Anterior cingulate cortex (tissue), 58 donors: Measurements from ENCODE around the gene RUNX1.

Experiments
- DNase-seq, 58 donors: peaks; one replicate each; lab custom pipeline; 2025; lab: John Stamatoyannopoulos, UW

Gene RUNX1

DNA sequence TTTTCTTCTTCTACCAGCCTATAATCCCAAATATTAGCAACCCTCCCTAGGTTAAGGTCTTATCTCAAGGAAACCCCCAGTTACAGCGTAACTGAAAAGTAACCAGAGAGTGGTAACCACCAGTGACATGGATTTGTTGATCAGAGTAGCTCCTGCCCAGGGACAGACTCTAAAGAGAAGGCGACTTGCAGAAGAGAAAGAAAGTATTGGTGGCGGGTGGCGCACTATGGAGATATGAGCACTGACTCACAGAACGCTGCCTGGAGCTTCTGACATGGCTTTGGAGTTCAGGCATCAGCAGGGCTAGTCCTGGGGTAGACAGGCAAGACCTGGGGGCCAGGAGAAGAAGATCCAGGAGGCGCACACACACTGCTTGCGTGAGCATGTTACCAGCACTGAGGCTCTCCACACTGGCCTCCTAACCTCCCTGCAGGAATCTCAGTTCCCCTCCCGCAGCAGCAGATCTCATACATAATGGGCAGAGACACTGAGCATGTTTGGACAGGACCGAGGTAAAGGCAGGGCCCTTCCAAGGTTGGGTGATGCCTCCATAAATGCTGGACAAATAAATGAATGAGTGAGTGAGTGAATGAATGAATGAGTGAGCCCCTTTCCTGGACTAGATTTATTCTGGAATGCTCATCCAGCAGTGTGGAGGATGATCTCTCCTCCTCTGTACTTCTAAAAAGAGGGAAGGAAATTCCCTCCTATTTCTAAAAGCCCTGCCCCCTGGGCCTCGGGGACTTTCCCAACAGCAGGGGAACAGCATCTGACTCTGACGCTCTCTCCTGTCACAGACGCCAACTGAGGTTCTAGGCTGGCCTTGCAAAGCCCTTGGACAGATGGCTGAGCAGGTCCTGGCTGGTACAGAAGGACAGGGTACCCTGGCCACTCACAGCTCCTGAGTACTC lies 204.8 kb downstream of the RUNX1 start:
- DNase-seq: peak in 2 of 58 donors; percentile 1 to 3

- no peak for DNase-seq
Observed at GRCh38 chr21:34843562-34843961, 205.5 kb downstream of the RUNX1 start.

DNA sequence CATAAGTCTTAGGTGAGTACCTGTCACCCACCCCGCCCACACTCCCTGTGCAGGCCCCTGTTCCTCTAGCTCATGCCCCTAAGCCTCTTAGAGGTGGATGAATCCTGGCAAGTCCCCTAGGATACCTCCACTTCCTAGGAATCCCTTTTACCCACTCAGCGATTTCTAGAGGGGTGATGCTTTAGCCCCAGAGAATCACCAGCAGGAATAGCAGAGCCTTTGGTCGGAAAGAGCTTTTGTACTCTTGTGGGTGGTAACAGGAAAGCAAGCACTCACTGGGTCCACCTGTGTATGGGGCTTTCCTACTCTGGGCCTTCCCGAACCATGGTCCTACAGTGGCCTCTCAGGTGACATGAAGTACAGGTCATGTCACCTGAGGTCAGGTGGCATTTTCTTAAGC lies 207.9 kb downstream of the RUNX1 start:
- DNase-seq: no peak

GRCh38 chr21:34840693-34841092 lies 208.4 kb downstream of the RUNX1 start:
- no peak for DNase-seq

- DNase-seq: no peak
Observed at GRCh38 chr21:34838956-34839820, 209.9 kb downstream of the RUNX1 start.

GRCh38 chr21:34836933-34837505 lies 212.1 kb downstream of the RUNX1 start:
- no peak for DNase-seq

- peak in 21 of 58 donors; percentile 2 to 47 (median 14) for DNase-seq
Observed at GRCh38 chr21:34836103-34836932, 212.8 kb downstream of the RUNX1 start.

GRCh38 chr21:34835526-34835925 lies 213.6 kb downstream of the RUNX1 start:
- DNase-seq: peak in 2 of 58 donors; percentile 2 to 8

GRCh38 chr21:34834852-34835501 lies 214.1 kb downstream of the RUNX1 start:
- no peak for DNase-seq

DNA sequence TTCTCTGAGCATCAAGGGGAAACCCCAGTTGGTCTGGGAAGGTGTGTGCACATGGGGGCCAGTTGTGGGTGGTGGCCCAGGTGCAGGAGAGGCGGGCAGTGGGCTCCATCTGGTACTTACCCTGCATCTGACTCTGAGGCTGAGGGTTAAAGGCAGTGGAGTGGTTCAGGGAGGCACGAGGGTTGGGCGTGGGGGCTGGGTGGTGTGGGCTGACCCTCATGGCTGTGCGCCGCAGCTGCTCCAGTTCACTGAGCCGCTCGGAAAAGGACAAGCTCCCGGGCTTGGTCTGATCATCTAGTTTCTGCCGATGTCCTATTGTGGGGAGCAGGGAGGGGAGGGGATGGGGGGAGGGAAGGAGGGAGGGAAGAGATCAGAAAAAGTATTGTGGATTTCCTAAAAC lies 214.8 kb downstream of the RUNX1 start:
- no peak for DNase-seq

GRCh38 chr21:34833465-34833864 lies 215.6 kb downstream of the RUNX1 start:
- DNase-seq: no peak

DNA sequence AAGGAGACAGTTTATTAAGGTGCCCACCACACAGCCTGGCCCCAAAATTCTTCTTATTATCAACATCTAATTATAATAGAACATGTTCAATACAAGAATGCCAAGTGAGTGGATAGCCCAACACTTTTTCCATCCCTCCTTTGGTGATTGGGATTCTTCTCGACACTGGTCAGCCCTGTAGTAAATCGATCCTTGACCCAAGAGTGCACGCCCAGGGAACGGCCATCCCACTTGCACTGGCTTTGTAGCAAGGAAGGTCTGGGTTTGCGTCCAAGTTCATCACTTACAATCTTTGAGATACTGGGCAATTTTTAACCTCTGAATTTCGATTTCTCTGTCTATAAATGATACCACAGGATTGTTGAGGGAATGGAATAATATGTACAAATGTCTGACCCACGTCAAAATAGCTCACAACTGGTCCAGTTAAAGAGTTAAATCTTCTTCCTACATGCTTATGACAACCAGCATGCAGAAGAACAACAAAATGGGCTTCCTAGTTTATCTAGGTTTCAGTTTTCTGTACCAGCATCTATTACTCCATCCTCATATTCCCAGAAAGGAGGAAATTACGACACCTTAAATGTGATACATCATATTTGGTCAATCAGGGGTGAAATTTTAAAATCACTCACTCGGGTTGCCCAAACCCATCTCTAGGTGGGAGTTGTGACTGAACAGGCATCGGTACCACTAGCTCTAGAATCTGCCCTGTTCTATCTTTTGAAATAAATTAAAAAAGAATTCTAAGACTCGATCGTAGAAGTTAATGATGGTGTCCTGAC lies 218.5 kb downstream of the RUNX1 start:
- no peak for DNase-seq

- no peak for DNase-seq
Observed at GRCh38 chr21:34827445-34828235, 221.5 kb downstream of the RUNX1 start.

GRCh38 chr21:34826836-34827235 lies 222.3 kb downstream of the RUNX1 start:
- DNase-seq: no peak

GRCh38 chr21:34825948-34826548 lies 223.1 kb downstream of the RUNX1 start:
- DNase-seq: no peak

- DNase-seq: no peak
Observed at GRCh38 chr21:34825101-34825500, 224.0 kb downstream of the RUNX1 start.

DNA sequence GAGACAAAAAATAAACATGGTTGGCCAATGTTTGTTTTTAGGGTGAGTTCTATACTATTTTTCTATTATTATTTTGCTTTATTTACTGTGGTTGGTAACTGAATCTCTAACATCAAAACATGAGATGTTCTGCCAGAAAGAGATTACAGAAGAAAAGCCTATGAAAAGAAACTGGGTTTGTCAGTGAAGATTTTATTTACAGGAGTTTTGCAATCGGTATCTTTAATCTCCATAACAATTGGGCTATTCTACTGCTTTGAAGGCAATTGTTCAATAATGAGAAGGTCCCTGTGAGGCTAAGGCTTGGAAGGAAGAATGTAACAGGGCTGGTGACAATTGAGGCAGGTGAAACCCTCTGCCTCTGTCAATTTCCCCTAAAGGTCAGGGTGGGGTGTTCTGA lies 224.8 kb downstream of the RUNX1 start:
- DNase-seq: no peak

DNA sequence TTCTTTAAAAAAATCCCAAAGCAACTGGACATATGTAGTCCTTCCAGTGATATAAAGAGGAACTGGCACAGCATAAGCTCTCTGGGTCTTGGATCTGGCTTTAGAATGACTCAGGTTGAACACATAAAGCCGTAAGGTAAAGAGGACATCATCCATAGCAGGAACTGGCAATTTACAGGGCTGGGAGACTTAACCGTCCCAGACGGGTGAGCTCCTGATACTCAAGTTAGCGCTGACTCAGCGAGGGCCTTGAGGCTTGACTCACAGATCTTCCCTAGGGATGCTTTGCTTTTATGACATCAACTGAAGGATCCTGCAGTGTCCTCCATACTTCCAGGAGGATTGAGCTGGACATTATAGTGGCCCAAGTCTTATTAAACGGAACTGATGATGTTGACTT lies 226.2 kb downstream of the RUNX1 start:
- DNase-seq: no peak
